B cell (primary cell): ENCODE measurements around the gene ADAMTS2.

Experiments
- EZH2 ChIP-seq: IDR thresholded peaks from 2 replicates; pipeline ENCODE4 v1.6.1; 2012; ENCODE audit warnings: borderline replicate concordance, low read depth, mild to moderate bottlenecking, moderate library complexity, low read length; ENCODE audit not compliant: insufficient read depth, poor library complexity, severe bottlenecking
- TF ChIP-seq, protein P1 (sequence below): fragments of 200-600 bp; IDR thresholded peaks from one replicate; pipeline ENCODE4 v1.8.0; 2022; ENCODE audit warnings: antibody characterized with exemption, mild to moderate bottlenecking

DNA sequence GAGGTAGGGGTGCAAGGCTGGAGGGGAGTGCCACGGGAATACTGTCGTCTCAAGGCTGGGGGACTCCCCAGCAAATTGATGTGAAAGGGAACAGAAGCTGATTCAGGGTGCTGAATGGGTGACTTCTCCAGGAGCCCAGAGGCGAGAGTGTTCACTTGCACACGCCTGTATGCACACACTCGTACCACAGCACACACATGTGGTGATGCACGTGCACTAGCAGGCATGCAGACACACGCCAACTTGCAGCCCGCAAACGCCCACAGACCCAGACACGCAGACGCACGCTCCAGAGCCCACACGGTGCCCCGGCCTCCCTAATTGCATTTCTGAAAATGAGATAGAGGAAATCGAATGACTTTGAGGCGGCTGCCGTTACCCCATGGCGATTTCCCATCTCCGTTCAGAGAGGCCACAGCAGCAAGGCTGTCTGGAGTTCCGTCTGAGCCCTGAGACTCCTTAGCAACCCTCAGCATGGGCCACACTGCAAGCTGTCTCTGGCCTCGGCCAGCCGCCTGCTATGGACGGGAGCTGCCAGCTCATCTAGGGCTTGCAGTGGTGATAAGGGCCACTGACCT, 9.1 kb upstream of the ADAMTS2 start:
- TF ChIP-seq, protein P1, sequence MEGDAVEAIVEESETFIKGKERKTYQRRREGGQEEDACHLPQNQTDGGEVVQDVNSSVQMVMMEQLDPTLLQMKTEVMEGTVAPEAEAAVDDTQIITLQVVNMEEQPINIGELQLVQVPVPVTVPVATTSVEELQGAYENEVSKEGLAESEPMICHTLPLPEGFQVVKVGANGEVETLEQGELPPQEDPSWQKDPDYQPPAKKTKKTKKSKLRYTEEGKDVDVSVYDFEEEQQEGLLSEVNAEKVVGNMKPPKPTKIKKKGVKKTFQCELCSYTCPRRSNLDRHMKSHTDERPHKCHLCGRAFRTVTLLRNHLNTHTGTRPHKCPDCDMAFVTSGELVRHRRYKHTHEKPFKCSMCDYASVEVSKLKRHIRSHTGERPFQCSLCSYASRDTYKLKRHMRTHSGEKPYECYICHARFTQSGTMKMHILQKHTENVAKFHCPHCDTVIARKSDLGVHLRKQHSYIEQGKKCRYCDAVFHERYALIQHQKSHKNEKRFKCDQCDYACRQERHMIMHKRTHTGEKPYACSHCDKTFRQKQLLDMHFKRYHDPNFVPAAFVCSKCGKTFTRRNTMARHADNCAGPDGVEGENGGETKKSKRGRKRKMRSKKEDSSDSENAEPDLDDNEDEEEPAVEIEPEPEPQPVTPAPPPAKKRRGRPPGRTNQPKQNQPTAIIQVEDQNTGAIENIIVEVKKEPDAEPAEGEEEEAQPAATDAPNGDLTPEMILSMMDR, result no peak
- no peak for TF ChIP-seq EZH2
